Activated CD8-positive, alpha-beta memory T cell treated with anti-CD3 and anti-CD28 coated beads for 4 hours (primary cell): ENCODE results near the gene NINJ2.
"Not testable (repeated sequence)": the region's sequence is repeated elsewhere in the genome, so short reads cannot be mapped to it uniquely, and the experiment has no call there.

Experiments used
- DNase-seq, 2 donors: peaks; one replicate each; pipeline ENCODE4 v3.0.0-alpha.2; 2020; ENCODE audit warnings: low read depth in 2 of 2

NINJ2 gene

GRCh38 chr12:586318-587071 lies 76.8 kb downstream of the NINJ2 start:
- no peak for DNase-seq

- DNase-seq, result no peak
These were observed 77.9 kb downstream of the NINJ2 start for GRCh38 chr12:585062-586061.

- DNase-seq, result no peak
These were observed 79.9 kb downstream of the NINJ2 start for GRCh38 chr12:583251-583869.

DNA sequence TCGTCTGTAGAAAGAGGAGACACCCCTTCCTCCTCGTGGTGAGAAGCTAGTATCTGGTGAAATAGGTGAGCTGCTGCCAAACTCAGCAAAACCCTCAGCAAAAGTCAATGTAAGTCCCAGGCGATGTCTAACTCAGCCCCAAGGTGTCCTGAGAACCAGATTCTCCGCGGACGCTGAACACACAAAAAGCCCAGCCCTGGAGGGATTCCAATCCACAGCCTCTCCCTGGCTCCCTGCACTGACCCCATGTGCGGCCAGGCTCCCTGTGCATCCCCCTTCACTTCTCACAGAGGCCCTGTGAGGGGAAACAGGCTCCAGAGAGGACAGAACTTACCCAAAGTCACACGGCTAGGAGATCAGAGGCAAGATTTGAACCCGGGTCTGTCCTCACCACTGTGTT lies 81.5 kb downstream of the NINJ2 start:
- no peak for DNase-seq

- DNase-seq, result no peak
These were observed 81.9 kb downstream of the NINJ2 start for GRCh38 chr12:581321-581720.

GRCh38 chr12:580813-581212 lies 82.4 kb downstream of the NINJ2 start:
- DNase-seq, result no peak

DNA sequence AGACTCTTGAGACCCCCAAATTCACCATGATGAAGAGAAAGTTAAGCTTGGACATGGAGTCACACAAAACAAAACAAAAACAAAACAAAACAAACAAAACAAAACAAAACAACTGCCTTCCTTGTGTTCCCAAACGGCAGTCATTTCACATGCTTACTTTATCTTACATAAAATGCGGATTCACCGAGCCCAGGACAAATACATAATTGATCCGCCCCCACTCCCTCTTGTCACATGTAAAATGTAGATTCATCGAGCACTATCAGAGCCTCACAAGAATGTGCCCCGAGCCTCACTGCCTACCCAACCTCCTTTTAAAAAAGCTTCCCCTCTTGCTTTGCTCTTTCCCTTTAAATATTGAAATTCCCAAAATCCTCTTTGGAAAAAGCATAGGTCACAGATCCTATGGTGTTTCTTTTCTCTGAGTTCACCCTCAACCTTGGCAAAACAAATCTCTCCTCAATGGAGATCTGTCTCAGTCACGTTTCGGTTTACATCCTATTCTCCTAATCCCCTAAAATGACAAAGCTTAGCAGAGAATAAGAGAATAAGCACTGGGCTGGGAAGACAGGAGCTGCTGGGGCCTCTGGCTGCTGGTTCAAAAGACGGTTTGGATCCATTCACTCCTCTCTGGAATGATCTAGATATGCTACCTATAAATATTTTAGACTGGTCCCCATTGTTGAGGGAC lies 83.7 kb downstream of the NINJ2 start:
- DNase-seq, result no peak

DNA sequence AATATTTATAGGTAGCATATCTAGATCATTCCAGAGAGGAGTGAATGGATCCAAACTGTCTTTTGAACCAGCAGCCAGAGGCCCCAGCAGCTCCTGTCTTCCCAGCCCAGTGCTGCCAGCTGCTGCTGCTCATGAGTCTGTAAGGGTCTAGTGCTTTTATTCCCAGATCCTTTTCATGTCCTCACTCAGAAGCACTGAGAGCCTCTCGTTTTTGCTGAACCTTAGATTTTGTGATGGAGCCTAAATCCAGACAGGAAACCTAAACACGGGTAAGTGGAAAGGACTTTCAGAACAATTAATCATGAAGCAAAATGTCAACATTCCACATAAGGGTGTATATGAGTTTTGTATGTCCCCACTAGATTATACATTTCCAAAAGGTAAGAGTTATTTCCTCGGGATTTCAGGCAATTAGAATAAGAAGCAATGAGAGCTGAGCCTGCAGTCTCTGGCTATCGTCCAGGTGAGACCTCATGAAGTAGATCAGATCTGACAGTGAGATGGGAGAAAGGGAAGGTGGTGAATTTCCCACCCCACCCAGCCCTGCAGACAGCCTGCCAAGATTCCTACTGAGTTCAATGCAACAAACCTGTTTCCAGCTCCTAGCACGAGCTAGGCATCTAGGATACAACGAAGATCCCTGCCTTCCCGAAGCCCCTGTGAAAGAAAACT lies 84.4 kb downstream of the NINJ2 start:
- no peak for DNase-seq

DNA sequence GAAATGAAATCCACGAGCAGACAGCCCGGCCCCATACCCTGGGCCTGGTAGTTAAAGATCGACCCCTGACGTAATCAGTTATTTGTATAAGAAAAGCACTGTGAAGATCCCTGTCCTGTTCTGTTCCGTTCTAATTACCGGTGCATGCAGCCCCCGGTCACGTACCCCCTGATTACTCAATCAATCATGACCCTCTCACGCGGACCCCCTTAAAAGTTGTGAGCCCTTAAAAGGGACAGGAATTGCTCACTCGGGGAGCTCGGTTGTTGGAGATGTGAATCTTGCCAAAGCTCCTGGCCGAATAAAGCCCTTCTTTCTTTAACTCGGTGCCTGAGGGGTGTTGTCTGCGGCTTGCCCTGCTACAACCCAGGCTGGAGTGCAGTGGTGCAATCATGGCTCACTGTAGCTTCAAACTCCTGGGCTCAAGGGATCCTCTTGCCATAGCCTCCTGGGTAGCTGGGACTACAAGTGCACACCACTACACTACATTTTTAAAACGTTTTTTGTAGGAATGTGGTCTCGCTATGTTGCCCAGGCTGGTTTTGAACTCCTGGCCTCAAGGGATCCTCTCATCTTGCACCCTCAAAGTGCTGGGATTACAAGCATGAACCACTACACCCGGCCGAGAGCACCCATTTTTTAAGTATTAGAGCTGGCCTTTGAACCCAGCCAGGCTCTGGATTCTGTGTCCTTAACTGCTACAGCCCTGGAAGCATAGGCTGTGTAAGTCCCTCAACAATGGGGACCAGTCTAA lies 85.1 kb downstream of the NINJ2 start:
- DNase-seq, result not testable (repeated sequence)

- no peak for DNase-seq
These were observed 86.6 kb downstream of the NINJ2 start for GRCh38 chr12:576615-577110.

GRCh38 chr12:575948-576614 lies 87.2 kb downstream of the NINJ2 start:
- DNase-seq, result peak; percentile 54 to 69

DNA sequence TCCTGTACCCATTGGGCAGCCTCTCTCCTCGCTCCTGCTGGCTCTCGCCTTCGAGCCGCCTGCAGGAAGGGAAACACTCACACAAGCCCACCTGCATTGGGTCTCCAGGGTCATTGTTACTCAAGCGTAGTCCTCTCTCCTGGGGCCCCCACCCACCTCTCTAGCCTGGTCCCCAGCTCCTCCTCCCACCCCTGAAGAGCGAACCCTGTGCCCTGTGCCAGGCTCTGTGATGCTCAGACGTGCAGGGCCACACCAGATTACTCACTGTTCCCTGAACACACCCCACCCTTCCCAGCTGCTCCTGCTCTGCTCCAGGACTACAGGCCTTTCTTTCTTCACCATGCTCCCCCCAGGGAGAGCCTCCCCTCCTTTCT lies 88.1 kb downstream of the NINJ2 start:
- DNase-seq, result no peak

DNA sequence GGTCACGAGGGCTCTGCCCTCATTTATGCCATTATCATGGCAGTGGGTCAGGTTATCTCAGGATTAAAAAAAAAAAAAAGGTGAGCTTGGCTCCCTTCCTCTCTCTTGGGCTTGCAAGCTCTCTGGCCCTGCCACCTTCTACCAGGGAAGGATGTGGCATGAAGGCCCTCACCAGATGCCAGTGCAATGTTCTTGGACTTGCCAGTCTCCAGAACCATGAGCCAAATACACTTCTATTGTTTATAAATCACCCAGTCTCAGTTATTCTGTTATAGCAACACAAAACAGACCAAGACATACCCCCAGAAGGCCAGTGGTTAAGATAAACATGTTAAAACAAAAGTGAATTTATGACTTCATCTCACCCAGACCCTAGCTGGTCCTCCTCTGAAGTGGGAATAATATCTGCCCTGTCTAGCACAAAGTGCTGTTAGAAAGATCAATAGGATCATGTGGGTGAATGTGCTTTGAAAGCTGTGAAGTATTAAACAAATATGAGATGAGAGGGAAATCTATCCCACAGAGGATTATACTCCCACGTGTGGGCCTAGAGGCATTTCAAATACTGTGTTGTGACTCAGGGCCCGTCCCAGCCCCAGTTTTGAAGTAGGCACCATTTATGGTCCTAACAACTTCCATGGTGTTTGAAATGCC lies 88.6 kb downstream of the NINJ2 start:
- DNase-seq, result no peak

DNA sequence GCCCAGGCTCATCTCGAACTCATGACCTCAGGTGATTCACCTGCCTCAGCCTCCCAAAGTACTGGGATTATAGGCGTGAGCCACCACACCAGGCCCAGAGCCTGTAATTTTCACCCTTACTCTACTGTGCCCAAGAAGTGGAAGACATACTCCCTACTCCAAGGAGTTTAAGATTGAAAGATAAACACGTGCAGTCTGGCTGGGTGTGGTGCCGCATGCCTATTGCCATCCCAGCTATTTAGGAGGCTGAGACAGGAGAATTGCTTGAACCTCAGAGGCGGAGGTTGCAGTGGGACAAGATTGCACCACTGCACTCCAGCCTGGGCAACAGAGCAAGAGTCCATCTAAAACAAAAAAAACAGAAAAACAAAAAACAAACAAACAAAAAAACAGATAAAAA lies 90.0 kb downstream of the NINJ2 start:
- DNase-seq, result no peak

GRCh38 chr12:572532-572899 lies 90.7 kb downstream of the NINJ2 start:
- DNase-seq, result no peak

DNA sequence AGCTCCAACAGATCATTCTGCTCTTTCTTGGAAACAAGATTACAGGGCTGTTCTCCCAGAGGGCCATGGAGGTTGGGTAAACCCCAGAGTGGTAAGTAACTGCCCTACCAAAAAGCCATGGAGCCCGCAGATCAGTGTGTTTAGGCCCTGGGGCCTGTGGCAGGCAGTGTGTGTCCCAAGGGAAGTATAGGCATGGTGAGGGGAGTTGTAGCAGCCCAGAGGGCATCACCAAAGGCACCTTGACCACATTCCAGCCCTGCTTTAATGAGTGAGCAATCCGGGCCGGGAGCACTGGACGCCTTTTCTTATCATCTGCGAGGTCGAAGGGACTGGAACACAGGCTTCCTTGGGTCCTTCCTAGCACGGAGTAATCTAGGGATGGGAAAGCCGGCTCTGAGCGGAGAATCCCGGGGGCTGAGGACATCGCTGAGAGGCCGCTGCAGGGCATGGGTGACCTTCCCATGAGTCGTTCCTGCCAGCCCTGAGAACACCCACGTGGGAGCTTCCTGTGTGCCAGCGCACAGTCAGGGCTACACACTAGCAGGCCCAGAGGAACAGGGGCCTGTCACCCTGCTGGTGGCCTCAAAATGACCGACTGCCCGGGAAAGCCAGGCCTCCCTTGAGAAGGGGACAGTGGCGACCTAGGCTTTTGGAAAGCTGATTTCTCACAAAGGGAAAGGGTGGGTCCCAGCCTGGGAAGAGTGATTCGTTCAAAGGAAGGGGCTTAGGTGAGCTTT lies 91.3 kb downstream of the NINJ2 start:
- no peak for DNase-seq

GRCh38 chr12:570921-571794 lies 92.1 kb downstream of the NINJ2 start:
- no peak for DNase-seq
